DMS53 (cell line): ENCODE measurements around the gene SNCB.

ENCODE experiments used
- DNase-seq: peaks from one replicate; lab custom pipeline; 2025; lab: John Stamatoyannopoulos, UW

Gene SNCB

DNA sequence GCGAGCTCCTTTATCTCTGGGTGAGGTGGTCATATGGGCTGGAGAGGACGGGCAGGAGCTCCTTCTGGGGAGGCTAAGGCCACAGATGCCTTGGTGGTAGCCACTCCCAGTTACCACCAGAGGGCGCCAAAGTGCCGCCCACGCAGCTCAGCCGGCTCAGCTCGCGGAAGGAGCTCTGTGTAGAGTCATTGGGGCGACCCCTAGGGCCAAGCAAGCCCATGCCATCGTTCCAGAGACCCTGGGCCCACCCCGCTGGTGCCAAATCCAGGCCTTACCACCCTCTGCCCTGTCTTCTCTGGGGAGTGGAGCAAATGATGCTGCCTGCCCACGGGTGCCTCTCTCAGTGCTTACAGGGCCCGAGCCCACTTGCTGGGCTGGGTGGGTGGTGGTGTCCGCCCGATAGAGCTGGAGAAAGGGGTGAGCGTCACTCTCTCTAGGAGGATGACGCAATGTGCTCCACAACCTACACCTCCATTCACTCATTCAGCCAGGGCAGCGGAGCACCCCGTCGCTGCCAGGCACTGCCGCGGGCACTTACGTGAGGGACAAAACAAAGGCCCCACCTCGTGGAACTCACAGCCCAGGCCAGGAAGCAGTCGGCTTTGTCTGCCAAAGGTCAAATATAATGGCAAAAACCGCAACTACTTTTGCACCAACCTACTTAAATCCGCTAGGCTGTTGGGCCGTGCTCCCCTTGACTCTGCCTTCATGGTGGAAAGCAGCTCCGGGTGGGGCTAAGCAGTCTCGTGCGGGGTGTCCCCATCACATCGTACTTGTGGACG lies 30.7 kb upstream of the SNCB start:
- DNase-seq, result peak; percentile 87

DNA sequence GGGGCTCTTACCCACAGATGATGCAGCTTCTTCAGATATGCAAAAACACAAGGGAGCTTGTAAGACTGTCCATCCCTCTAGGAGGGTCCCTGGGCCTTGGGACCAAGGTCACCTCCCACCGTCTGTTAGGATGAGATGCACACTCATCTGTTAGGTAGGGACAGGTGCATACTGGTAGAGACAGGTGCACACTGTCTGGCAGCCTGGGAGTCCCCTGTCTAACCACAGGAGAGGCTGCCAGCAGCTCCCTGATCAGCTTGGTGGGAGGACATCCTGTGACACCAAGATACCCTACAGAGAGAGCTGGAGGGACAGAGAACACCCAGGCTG lies 30.2 kb upstream of the SNCB start:
- peak; percentile 79 for DNase-seq

DNA sequence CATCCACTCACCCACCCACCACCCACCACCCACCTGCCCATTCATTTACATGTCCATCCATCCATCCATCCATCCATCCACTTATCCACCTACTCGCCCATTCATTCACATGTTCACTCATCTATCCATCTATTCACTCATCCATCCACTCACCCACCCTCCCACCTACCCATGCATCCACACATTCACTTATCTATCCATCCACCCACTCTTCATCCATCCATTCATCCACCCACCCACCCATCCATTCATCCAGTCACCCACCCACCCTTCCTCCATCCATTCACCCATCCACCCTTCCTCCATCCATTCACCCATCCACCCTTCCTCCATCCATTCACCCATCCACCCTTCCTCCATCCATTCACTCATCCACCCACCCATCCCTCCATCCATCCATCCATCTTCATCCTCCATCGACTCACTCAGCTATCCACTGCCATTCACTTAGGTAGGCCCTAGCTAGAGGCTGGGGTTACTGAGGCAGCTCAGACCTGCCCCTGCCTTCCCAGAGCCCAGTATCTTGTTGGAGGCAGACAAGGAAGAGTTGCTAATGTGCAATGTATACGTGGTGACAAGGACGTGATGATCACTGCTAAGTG lies 29.6 kb upstream of the SNCB start:
- no peak for DNase-seq

DNA sequence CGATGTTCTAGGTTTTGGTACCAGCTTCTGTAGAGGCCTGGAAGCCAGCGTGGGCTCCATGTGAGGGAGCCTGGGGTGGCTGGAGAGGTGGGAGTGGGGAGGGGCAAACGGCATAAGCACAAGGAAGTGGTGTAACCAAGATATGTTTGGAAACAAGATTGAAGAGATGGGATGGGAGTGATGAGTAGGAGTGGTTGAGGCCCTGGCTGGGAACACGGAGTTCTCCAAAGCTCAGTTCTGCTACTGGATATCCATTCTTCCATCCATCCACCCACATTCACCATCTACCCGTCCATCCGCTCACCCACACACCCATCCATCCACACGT lies 29.1 kb upstream of the SNCB start:
- no peak for DNase-seq

DNA sequence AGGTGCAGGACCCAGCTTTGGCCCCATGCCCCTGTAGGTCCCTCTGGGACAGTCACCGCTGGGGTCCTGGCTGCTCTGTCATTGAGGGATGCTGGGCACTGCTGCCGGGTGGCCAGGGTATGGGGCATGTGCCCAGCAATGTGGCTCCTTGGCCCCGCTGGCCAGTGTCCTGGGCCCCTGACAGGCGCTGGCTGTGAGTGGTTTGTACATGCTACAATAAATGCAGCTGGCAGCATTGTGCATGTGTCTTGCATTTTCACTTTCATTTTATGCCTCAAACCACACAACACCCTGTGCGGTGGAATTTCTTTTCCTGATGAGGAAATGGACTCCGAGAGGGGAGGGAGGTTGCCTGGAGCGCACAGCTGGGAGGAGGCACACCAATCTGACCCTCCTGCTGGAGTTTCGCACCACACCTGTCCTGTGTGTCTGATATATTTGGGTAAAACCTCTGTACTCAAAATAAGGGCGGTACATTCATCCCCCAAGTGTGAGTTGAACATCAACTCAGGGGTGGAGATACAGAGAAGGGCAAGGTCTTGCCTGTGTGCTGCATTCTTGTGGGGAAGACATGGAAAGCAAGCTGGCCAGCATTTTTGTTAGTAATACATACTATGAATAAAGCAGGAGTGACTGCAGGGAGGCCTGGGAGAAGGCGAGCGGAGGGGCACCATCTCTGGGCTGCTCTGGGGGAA lies 28.6 kb upstream of the SNCB start:
- DNase-seq, result peak; percentile 38

DNA sequence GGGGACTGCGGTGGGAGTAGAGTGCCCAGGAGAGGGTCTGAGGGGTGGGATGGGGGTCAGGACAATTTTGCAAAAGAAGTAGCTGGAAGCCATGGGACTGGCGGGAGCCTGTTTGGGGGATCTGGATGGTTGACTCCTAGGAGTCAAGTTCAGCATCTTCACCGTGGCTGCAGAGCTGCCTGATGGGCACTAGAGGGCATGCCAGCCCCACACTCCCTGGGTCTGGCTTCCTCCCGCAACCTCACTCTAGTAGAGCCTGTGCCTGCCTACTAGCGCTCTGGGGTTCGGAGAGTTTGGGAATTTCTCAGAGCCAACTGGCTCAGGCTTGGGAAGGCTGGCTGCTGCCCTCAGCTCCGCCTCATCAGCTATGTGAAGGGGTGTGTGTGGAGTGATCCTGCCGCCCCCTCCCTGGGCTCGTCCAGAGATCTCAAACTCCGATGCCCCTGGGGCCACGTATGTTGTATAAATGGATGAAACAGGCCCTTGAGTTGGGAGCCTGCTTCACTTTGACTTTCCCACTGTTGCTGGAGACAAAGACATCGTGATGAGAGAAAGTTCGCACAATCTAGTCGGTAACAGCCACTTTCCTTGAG lies 27.8 kb upstream of the SNCB start:
- peak; percentile 85 for DNase-seq

DNA sequence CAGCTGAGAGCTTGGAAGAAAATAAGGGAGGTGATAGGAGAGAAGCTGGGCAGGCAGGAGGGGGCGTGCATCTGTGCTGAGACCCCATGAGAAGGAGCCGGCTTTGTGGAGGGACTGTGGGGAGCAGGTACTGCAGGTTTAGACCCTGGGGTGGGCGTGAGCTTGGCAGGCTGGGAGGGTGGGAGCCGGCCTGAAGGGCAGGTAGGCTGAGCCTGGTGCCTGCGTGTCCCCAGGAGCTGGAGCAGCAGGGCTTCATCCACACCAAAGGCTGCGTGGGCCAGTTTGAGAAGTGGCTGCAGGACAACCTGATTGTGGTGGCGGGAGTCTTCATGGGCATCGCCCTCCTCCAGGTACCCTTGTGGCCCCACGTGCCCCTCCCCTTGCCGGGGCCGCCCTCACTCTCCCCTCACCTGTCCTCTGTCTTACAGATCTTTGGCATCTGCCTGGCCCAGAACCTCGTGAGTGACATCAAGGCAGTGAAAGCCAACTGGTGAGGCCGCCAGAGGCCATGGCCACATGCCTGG lies 26.2 kb upstream of the SNCB start:
- DNase-seq, result no peak

DNA sequence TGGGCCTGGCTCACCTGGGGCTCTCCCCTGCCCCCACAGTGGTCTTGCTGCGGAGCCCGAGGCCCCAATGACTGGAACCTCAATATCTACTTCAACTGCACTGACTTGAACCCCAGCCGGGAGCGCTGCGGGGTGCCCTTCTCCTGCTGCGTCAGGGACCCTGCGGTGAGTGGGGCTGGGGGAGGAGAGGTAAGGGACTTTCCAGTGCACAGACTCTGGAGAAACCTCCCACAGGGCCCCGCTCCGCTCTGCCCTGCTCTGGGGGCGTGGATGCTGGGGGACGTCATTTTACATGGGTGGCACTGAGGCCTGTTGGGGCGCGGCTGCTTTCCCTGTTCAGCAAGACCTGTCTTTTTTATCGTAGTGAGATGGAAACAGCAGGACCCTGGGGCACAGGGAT lies 24.5 kb upstream of the SNCB start:
- DNase-seq, result no peak

DNA sequence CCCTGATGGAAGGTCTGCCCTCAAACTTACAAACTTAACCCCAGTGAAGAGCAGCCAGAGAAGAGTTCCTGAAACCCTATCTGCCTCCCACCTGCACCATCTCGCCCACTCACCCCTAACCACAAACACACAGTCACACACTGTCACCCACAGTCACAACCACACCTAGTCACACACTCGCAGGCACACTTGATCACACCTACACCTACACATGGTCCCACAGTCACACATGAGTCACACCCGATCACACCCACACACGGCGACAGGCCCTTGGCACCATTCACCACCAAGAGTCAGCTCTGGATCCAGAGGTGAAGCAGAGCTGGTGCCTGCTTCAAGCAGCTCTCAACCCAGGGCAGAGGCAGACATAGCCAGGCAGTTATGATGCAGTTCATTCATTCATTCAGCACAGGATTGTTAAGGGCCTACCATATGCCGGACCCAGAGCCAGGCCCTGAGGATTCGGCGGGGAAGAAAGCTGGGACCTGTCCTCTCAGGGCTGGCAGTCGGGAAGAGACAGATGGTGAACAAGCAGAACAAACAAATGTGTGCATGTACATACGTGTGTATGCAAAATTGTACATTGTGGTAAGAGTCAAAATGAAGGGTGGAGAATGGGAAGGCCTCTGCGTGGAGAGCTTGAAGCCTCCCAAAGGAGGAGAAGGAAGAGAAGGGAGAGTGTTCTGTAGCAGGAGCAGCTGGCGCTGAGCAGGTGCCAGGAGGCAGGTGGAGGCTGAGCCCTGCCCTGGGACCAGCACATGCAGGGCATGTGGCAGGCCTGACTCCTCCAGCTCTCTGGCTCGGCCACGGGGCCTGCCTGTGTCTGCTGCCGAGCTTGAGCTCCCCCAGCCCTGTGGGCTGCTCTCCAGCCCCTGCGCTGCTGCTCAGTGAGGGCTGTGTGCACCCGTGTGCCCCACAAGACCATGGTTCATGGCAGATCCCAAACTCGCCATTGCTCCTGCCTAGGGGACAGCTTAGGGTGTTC lies 23.4 kb upstream of the SNCB start:
- DNase-seq, result peak; percentile 55

DNA sequence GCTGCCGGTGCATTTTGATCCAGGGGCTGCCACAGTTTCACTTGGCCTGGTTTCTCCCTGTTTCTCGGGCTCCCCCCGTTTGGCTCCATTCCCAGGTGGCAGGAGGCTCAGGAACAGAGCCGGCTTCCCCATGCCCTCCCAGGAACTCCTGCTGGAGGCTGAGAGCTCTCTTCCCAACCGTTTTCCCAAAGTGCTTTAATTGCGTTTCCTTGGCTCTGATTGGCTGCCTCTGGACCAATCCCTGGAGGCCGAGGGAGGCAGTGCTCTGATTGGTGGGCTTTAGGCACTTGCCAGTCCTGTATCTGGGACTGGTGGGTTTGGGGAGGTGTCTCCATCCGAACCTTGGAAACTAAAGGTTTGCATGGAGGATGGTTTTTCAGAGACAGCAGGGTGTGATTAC lies 21.8 kb upstream of the SNCB start:
- DNase-seq, result no peak

DNA sequence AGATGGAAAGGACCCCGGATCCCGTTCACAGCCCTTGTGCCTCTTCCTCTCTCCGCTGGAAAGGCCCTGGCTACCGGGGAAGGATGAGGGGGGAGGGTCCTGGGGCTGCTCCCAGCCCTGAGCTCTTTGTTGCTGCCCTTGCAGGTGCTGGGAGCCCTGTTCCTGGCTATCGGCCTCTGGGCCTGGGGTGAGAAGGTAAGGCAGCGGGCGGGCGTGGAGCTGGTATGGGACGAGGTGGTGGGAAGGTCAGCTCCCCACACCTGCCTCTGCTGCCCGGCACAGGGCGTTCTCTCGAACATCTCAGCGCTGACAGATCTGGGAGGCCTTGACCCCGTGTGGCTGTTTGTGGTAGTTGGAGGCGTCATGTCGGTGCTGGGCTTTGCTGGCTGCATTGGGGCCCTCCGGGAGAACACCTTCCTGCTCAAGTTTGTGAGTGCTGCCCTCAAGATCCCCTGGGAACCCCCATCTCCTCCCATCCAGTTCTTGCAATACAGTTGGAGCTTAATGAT lies 21.2 kb upstream of the SNCB start:
- DNase-seq, result no peak

DNA sequence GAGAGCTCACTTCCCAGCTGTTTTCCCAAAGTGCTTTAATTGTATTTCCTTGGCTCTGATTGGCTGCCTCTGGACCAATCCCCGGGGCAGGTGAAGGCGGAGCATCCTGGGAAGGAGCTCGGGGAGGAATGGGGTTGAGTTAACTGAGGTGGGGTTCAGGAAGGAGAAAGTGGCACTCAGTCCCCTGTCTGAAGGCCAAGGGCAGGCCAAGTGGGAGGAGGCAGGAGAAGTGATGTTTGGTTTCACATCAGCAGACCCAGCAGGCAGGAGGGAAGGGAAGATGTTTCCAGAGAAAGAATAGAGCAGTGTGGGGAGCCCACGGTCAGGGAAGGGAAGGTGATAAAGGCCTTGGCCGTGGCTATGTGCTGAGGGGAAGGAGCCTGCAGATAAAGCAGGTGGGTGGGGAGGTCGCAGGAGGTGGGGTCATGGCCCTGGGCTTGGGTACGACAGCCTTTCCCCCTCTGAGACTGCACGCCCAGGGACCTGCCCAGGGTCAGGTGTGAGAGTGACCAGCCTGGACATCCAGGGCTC lies 20.1 kb upstream of the SNCB start:
- no peak for DNase-seq

DNA sequence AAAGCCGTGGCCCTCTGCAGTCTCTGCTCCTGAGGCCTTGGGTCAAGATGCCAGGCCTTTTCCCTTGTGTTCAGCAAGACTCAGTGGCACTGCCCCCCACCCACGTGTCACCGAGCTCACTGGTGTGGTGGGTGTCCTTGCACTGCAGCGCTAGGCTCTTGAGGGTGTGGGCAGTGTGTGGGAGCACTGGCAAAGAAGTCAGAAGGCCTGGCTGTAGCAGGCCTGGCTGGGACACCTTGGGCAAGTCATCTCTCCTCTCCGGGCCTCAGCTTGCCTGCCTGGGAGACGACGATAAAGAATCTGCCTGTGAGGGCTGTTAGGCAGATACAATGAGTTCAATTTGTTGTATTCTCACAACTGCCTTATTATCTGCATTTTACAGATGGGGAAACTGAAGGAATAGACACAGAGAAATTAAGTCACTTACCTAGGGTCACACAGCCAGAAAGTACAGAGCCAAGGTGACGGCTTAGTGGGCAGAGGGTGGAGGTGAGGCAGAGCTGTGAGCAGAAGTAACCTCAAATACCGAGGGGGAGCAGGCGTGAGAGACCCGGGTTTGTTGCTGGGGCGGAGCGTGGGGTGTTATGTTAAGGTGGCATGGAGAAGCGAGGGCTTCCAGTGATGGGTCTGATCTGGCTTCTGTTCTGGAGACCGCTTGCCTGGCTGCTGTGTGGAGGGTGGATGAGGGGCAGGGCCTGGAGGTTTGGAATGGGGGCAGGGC lies 18.3 kb upstream of the SNCB start:
- no peak for DNase-seq

DNA sequence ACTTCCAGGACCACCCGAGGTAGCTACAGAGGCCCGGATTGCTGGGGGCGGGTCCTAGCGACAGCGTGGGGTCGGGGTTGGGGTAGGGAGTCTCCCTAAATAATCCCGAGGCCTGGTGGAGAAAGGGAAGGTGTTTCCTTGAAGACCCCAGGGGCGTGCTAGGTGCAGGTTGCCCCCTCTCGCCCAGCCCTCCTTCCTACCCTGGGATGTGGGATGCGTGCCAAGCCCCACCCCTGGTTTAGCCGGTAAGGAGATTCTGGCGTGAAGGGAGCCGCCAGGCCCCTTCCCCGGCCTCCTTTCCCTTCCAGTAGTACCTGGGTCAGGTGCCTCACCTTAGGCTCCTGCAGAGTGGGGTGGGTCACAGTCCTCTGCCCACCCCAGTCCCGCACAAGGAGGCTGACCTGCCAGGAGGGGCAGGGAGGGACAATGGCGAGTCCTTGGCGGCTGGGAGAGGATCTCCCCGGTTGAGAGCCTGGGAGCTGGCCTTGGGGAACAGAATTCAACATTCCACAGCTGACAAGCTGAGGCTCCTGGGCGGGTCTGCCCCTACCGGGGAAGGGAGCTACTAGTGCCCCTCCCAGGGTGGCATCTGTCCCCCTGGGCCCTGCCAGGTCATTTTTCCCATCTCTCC lies 17.6 kb upstream of the SNCB start:
- DNase-seq, result peak; percentile 69

DNA sequence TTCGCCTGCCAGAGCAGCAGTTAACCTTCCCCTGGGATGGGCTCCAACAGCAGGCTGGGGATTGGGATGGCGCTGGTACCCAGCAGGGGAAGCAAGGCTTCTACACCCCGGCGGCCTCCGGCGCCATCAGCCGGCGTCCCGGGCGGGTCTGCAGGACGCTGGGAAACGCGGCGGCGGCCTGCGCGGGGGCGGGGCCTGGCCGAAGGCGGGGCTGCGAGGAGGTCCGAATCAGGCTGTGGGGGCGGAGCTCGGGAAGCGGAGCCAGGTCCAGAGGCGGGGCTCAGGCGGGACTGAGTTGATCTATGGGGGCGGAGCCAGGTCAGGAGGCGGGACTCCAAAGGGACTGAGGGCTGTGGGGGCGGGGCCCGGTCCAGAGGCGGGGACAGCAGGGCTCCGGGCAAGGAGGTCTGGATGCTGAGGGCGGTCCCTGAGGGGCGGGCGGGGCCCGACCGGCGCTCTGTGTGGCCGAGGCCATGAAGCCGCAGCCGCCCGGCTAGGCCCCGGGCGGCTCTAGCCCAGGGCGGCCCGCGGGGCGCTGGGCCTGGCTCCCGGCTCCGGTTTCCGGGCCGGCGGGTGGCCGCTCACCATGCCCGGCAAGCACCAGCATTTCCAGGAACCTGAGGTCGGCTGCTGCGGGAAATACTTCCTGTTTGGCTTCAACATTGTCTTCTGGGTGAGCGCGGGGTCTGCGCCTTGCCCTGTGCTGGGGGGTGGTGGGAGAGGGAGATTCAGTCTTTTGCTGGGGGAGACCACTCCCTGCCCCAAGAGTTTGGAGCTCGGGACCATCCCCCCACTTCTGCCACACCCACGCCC lies 16.9 kb upstream of the SNCB start, which contains the start of gene TSPAN17:
Gene TSPAN17, plus strand, starts transcription at position 455 of the 813 bp plus-strand sequence. Its CDS starts 132 bp downstream, at position 587.
- peak; percentile 100 for DNase-seq

DNA sequence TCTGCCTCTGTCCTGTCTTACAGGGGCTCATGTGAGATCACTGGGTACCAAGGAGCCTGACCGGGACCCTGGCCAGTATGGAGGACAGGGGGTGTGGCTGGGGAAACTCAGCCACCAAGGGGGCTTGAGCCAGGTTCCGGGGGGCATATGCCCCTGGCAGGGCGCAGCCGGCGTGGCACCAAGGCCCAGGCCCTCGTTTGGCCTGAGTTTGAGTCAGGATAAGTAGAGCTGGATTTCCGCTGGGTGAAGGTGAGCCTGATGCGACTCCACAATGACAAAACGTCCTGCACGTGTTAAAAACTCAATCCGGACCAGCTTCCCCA lies 16.3 kb upstream of the SNCB start:
- DNase-seq, result no peak

DNA sequence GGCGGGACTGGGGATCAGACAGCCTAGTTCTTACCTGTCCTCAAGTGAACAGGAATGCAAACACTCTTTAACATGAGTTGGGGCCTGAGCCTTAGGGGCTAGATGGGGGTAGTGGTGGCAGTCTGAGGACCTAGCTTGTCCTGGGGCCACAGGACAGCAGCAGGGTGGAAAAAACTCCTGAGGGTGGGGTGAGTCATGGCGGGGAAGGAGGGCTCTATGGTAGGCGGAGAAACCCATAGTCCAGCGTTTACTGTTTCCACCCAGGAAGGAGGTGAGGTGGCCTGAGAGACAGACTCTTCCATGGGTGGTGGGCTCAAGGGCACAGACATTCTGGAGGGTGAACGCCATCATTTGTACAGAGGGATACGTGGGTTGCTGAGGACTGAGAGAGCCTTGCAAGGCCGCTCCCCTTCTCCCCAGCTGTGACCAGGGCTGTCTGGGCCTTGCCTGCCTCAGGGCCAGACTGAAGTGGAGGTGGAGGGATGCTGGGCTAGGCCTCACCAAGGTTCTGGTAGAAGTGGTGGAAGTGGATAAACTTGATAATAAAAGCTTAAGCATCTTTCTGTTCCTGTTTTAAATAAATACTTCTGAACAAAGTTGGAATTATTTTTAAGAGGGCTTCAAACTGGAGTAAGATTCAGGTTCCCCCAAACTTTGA lies 15.8 kb upstream of the SNCB start:
- DNase-seq, result no peak

DNA sequence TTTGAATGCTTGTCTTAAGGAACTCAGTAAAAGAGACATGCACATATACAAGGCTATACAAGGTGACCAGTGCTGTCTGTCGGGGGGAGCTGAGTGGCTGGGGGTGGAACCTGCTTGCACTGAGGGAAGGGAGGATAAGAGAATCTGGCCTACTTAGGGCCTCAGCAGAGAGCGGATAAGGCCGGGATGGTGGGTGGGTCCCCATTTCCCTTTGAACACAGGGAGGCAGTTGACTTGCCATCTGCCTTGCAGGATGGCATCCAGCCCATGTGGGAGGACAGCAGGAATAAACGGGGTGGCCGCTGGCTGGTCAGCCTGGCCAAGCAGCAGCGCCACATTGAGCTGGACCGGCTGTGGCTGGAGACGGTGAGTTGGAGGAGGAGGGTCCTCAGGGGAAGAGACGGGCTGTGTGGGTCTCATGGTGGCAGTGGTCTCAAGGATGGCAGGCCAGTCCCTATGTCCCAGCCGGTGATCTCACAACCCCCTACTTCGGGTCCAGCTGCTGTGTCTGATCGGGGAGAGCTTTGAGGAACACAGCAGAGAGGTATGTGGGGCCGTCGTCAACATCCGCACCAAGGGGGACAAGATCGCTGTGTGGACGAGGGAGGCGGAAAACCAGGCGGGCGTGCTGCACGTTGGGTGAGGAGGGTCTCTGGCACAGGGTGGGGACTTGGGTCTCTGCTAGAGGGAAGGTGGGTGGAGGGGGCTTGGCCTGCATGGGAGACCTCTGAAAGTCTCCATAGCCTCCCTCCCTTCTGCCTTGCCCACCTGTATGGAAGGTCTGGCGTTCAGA lies 14.7 kb upstream of the SNCB start:
- no peak for DNase-seq
